Measurements from ENCODE around the gene ANGPTL8.

The ANGPTL8 gene

GRCh38 chr19:11203194-11204075 is 36.0 kb upstream of the ANGPTL8 start:
- peak; percentile 73 for DNase-seq (ENCODE audit: low read depth, low spot score)
- no peak overlapping the region for H3K4me3 ChIP-seq (ENCODE audit: low read depth, low read length)
- in situ Hi-C loops (cut with HindIII; ENCODE audit: low sequenced_read_pairs), result no loop called here

GRCh38 chr19:11204076-11204602 is 35.3 kb upstream of the ANGPTL8 start:
- no peak for DNase-seq (ENCODE audit: low read depth, low spot score)
- no peak for TF ChIP-seq CTCF (IDR thresholded peaks at IDR 0.05; ENCODE audit: low read depth, low read length)
- no peak overlapping the region for H3K4me3 ChIP-seq (ENCODE audit: low read depth, low read length)
- in situ Hi-C loops (cut with HindIII; ENCODE audit: low sequenced_read_pairs), result no loop called here

More at GRCh38 chr19:11203194-11204075, 36.0 kb upstream of the ANGPTL8 start:
- TF ChIP-seq CTCF (IDR thresholded peaks at IDR 0.05; ENCODE audit: low read depth, low read length), result peak; percentile 90

- no peak overlapping the region for H3K4me3 ChIP-seq (ENCODE audit: low read depth, low read length)
- DNase-seq (ENCODE audit: low read depth, low spot score), result no peak
- in situ Hi-C loops (cut with HindIII; ENCODE audit: low sequenced_read_pairs), result no loop called here
- TF ChIP-seq CTCF (IDR thresholded peaks at IDR 0.05; ENCODE audit: low read depth, low read length), result no peak
These were observed 34.5 kb upstream of the ANGPTL8 start for GRCh38 chr19:11204943-11205349.

- DNase-seq (ENCODE audit: low read depth, low spot score), result no peak
- no peak for TF ChIP-seq CTCF (IDR thresholded peaks at IDR 0.05; ENCODE audit: low read depth, low read length)
- in situ Hi-C loops (cut with HindIII; ENCODE audit: low sequenced_read_pairs), result no loop called here
- H3K4me3 ChIP-seq (ENCODE audit: low read depth, low read length), result no peak overlapping the region
These were observed 33.4 kb upstream of the ANGPTL8 start for GRCh38 chr19:11205939-11206570.

GRCh38 chr19:11208561-11209471 is 30.6 kb upstream of the ANGPTL8 start:
- in situ Hi-C loops (cut with HindIII; ENCODE audit: low sequenced_read_pairs), result no loop called here
- no peak for TF ChIP-seq CTCF (IDR thresholded peaks at IDR 0.05; ENCODE audit: low read depth, low read length)
- no peak overlapping the region for H3K4me3 ChIP-seq (ENCODE audit: low read depth, low read length)
- DNase-seq (ENCODE audit: low read depth, low spot score), result no peak

Data from astrocyte of the spinal cord (primary cell).